ENCODE measurements around the gene GSDMA.
"Not testable (repeated sequence)": the region's sequence is repeated elsewhere in the genome, so short reads cannot be mapped to it uniquely, and the experiment has no call there.

GSDMA gene

DNA sequence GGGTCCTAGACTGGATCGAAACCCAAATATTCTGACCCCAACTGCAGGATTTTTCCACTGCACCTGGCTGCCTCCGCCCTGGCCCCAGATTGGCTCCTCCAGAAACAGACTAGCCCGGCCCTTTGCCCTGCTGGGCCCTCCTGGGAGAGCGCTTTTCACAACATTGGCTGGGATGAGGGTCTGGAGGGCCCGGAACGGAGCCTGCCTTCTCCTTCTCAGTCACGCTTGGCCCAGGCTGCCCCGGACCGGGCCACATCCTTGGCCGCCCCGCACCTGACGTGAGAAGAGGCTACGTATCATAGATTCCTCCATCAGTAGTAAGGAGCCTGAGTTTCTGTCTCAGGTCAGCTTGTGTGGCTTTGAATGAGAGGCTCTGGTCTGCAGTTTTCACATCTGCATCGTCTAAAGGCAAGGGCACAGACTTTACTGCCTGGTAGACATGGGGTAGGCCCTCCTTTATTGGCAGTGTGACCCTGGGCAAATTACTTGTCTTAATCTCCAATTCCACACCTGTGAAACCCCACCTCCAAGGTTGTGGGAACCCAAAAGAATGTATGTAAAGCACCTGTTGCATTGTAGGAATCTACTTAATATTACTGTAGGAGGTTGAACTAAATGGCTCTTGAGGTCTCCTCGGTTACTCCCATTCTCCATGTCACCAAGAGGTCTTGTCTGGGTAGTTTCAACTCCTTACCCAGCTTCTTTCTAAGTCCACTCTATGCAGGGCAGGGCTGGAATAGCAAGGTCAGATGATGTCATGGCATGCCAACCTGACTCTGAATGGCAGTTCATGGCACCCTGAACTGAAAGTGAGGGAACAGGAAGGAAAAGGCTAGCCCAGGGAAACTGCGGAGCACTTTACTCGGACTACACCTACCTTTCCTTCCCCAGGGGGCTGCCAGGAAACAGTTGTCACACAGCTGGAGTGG lies 34.6 kb upstream of the GSDMA start:
- Histone ChIP-seq H3K4me3 (peak overlapping the region; percentile 65 to 97 (median 93)), H3K27ac (peak overlapping the region in 19 of 21 experiments; percentile 8 to 96 (median 85))

DNA sequence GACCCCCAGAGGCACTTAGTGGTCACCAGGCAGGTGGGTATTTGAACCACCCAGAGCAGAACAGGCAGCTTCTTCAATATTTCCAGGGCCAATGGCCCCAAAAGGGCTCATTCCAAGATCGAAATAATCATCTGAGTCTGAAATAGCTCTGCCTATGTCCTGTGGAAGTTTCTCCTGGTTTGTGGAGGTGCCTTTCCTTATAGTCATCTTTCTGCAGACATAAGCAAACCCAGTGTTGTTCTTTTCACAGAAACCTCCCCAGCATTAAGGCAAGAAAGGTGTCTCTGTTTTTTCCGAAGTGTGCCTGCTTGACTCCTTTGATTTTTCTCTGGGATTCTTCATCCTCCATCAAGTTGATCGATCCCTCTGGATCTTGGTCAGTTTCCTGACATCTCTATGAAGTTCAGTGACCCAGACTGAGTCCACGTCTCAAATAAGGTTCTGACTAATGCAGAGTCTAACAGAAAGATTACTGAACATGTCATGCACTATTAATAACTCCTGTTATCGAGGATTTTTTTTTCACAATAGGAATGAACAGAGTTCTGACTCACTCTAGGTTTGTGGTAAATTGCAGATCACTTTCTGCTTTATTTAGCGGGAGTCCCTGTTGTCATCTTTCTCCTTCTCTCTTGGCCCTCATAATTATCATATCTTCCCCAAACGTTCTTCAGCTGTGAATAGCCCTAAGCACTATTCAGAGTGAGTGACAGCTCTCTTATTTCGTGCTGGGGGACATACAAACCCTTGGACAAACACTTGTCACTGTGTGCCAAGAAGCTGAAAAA lies 33.8 kb upstream of the GSDMA start:
- Histone ChIP-seq H3K4me3 (no peak overlapping the region), H3K27ac (peak overlapping the region in 13 of 21 experiments; percentile 6 to 92 (median 59))

GRCh38 chr17:39929646-39930407 lies 33.0 kb upstream of the GSDMA start:
- Histone ChIP-seq H3K4me3 (no peak overlapping the region), H3K27ac (peak overlapping the region in 4 of 21 experiments; percentile 8 to 59 (median 28))

DNA sequence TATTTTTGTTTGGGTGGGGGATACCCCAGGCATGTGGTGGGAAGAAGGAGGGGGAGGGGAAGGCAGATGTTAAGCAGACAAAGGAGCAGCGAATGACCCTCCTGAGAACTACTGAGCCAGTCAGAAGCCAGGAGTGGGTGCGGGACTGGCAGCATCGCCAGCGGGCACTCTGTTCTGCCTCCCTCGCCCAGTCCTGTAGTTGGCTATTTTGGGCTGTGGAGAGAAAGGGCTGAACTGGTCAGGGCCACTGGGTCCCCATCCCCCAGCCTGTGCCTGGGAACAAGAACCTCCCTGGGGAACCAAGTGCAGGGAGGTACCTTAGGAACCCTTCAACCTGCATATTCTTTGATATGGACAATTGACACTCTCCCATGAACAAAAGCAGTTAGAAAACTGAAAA lies 28.9 kb upstream of the GSDMA start:
- Histone ChIP-seq H3K27ac (no peak overlapping the region), H3K4me3 (no peak overlapping the region)

GRCh38 chr17:39934324-39934723 lies 28.5 kb upstream of the GSDMA start:
- no peak overlapping the region for H3K27ac ChIP-seq
- H3K4me3 ChIP-seq = no peak overlapping the region

- H3K27ac ChIP-seq = no peak overlapping the region
- no peak overlapping the region for H3K4me3 ChIP-seq
Measured at GRCh38 chr17:39935909-39936308, 26.9 kb upstream of the GSDMA start.

DNA sequence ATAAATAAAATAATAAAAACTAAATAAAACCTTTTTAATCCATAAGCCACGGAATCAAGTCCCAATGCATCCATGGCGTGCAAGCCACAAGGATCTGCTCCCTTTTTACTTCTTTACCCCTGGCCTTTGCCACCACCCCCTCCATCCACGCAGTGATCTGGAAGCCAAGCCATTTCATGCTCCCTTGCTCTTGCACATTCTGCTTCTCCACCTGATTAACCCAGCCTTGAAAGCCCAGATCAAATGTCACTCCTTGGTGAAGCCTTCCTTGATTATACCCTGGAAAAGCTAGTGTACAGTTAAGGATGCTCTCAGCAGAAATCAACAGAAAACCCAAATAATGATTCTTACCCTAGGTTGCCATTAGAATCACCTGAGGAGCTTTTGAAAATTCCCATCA lies 25.4 kb upstream of the GSDMA start:
- no peak overlapping the region for H3K4me3 ChIP-seq
- H3K27ac ChIP-seq = no peak overlapping the region

- H3K4me3 ChIP-seq = no peak overlapping the region
- H3K27ac ChIP-seq = no peak overlapping the region
Measured at GRCh38 chr17:39938140-39938869, 24.5 kb upstream of the GSDMA start.

DNA sequence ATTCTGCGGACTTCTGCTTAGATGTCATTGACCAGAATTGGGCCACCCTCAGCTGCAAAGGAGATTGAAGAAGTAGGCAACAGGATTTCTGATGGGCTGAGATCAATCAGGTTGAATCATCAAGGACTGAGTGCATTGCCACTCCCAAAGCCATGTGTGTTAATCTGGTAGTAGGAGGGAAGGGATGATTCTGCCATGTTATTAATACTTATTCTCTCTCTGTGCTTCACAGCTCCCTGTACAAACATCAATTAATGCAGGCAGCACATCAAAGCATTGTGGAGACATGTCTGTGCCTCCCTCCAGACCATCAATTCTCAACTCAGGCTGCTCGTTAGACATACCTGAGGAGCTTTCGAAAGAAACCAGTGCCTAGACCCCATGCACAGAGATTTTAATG lies 23.7 kb upstream of the GSDMA start:
- Histone ChIP-seq H3K27ac (peak overlapping the region in 2 of 21 experiments; percentile 47 to 71), H3K4me3 (no peak overlapping the region)

- H3K27ac ChIP-seq = peak overlapping the region in 7 of 21 experiments; percentile 18 to 71 (median 47)
- no peak overlapping the region for H3K4me3 ChIP-seq
Measured at GRCh38 chr17:39939588-39940419, 23.0 kb upstream of the GSDMA start.

DNA sequence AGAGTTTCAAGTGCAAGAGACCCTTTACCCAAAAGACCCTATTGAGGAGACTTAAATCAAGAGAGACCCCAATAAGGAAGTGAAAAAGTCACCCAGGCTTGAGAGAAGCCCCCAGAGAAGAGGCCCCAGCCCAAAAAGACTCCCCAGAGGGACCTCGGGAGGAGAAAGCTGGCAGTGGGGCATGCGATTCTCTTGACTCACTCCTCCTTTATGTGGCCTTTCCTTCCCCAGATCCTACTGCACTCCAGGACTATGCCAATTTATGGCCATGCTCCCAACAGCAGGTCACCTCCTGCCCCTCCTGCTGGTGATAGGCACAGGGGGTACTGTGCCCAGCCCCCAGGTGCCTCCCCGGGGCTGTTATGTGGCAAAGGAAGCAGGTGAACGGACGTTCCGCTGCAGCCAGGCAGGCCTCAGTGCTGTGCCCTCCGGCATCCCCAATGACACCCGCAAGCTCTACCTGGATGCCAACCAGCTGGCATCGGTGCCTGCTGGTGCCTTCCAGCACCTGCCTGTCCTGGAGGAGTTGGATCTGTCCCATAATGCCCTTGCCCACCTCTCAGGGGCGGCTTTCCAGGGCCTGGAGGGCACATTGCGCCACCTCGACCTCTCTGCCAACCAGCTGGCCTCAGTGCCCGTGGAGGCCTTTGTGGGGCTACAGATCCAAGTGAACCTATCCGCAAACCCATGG lies 19.0 kb upstream of the GSDMA start:
- no peak overlapping the region for H3K27ac ChIP-seq

GRCh38 chr17:39944393-39944711 lies 18.5 kb upstream of the GSDMA start:
- H3K4me3 ChIP-seq = no peak overlapping the region
- H3K27ac ChIP-seq = no peak overlapping the region

More for the DNA sequence above, 19.0 kb upstream of the GSDMA start:
- no peak overlapping the region for H3K4me3 ChIP-seq

DNA sequence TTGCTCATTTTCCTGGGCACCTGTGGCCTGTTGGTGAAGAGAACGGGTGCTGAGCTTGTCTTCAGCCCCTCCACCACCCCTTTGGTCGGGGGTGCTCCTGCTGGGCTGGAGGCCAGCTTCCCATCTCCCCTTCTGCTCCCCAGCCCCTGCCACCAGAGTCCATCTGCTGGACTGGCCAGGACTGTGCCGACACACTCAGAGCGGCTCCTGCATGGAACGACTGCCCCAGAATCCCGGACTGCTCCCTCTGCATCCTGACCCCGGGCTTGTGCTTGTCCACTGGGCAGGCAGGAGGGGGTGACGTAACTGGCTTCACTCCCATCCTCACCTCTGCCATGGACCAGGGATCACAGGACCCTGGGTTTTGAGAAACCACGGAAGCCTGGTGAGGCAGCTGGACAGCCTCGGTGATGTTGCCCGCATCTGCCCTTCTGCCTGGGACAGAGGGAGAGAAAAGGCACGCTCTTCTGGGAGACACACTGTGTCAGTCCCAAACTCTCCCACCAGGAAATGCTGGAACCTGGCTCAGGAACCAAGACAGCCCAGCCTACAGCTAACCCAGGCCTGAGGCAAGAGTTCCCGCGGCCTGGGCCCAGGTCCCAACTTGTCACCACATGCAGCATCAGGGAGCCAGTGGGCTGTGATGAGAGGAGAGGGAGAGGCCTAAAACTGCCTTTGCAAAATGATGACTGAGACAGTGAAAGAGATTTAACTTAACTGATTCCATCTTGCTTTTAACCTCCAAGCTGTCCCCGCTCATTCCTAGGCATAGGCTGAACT lies 16.1 kb upstream of the GSDMA start:
- Histone ChIP-seq H3K27ac (no peak overlapping the region), H3K4me3 (no peak overlapping the region)

GRCh38 chr17:39948489-39948828 lies 14.3 kb upstream of the GSDMA start:
- not testable (repeated sequence) for H3K27ac ChIP-seq, H3K4me3 ChIP-seq

GRCh38 chr17:39949028-39949427 lies 13.8 kb upstream of the GSDMA start:
- H3K4me3 ChIP-seq = no peak overlapping the region
- no peak overlapping the region for H3K27ac ChIP-seq

- Histone ChIP-seq H3K4me3 (no peak overlapping the region), H3K27ac (no peak overlapping the region)
Measured at GRCh38 chr17:39950871-39951348, 11.9 kb upstream of the GSDMA start.

All from skin epidermis (tissue), 12 donors.